HepG2 (cell line): ENCODE results near the gene TNIP1. TPM values are rescaled to one million over a fixed set of nuclear protein-coding genes. Genes with fewer than 3 reads are reported as not detected.

Experiments used
- DNMT1 ChIP-seq: sonication (generic); formaldehyde crosslinking; IDR thresholded peaks from 2 replicates; pipeline ENCODE4 v1.5.1; 2020; ENCODE audit warnings: mild to moderate bottlenecking, missing genetic modification reagents
- FOXK2 ChIP-seq: fragments of 450-650 bp; IDR thresholded peaks from 2 replicates; pipeline ENCODE4 v1.6.1; 2016
- MEF2D ChIP-seq: sonication (generic); formaldehyde crosslinking; IDR thresholded peaks from 2 replicates; pipeline ENCODE4 v1.5.1; 2020; ENCODE audit warnings: mild to moderate bottlenecking, missing genetic modification reagents
- NFIB ChIP-seq: sonication (generic); formaldehyde crosslinking; IDR thresholded peaks from 2 replicates; pipeline ENCODE4 v1.9.0; 2021; ENCODE audit warnings: missing genetic modification reagents, mild to moderate bottlenecking, borderline replicate concordance
- SNAPC2 ChIP-seq: sonication (generic); formaldehyde crosslinking; IDR thresholded peaks from 2 replicates; pipeline ENCODE4 v1.8.1; 2022; ENCODE audit warnings: mild to moderate bottlenecking, missing genetic modification reagents
- TMF1 ChIP-seq: sonication (generic); formaldehyde crosslinking; IDR thresholded peaks from 2 replicates; pipeline ENCODE4 v1.8.1; 2022; ENCODE audit warnings: low read depth, missing genetic modification reagents
- ZBTB7A ChIP-seq: sonication (generic); formaldehyde crosslinking; IDR thresholded peaks from 2 replicates; pipeline ENCODE4 v1.8.0; 2022; ENCODE audit warnings: mild to moderate bottlenecking, missing genetic modification reagents
- ZNF333 ChIP-seq: sonication (generic); formaldehyde crosslinking; IDR thresholded peaks from 2 replicates; pipeline ENCODE4 v1.4.0; 2020; ENCODE audit warnings: mild to moderate bottlenecking, missing genetic modification reagents, borderline replicate concordance
- ZNF703 ChIP-seq: sonication (generic); formaldehyde crosslinking; IDR thresholded peaks from 2 replicates; pipeline ENCODE4 v1.5.1; 2020; ENCODE audit warnings: missing genetic modification reagents, mild to moderate bottlenecking, moderate library complexity, borderline replicate concordance
- ZNF749 ChIP-seq: sonication (generic); formaldehyde crosslinking; IDR thresholded peaks from 2 replicates; pipeline ENCODE4 v1.8.0; 2022; ENCODE audit warnings: mild to moderate bottlenecking, missing genetic modification reagents, moderate library complexity, borderline replicate concordance
- ZNF772 ChIP-seq: sonication (generic); formaldehyde crosslinking; IDR thresholded peaks from 2 replicates; pipeline ENCODE4 v1.5.0; 2020; ENCODE audit warnings: mild to moderate bottlenecking, missing genetic modification reagents
- ZNF841 ChIP-seq: sonication (generic); formaldehyde crosslinking; IDR thresholded peaks from 2 replicates; pipeline ENCODE4 v1.8.1; 2023; ENCODE audit warnings: missing genetic modification reagents, borderline replicate concordance
- ZSCAN21 ChIP-seq: sonication (generic); formaldehyde crosslinking; IDR thresholded peaks from 2 replicates; pipeline ENCODE4 v1.8.0; 2022; ENCODE audit warnings: mild to moderate bottlenecking, missing genetic modification reagents, moderate library complexity, borderline replicate concordance
- polyA plus RNA-seq, 8 experiments: library from polyadenylated mRNA; depleted of rRNA in 3 of 8; stranded (reverse) in 7 of 8; unstranded in 1 of 8; fragments of >200 nt; fragmentation: Illumina TruSeq in 4 of 8; extraction: Trizol in 4 of 8; gene quantifications; 2 replicates each; pipeline versions ENCODE4 v1.2.1 to v1.2.3, GENCODE V29; 2011 to 2016; ENCODE audit warnings: low read depth in 4 of 8, missing spikeins in 1 of 8, mixed read lengths in 1 of 8; ENCODE audit not compliant: insufficient read depth in 1 of 8
- total RNA-seq, 5 experiments: library from RNA; depleted of rRNA; stranded (reverse); fragments of >200 nt; fragmentation: Illumina TruSeq; extraction: Trizol; gene quantifications; 2 replicates each; pipeline ENCODE4 v1.2.3, GENCODE V29; 2016; ENCODE audit warnings: low read depth in 1 of 5
- TF ChIP-seq, protein P1 (sequence below): sonication (generic); formaldehyde crosslinking; IDR thresholded peaks from 2 replicates; pipeline ENCODE4 v1.5.1; 2020; ENCODE audit warnings: missing genetic modification reagents, mild to moderate bottlenecking, borderline replicate concordance
- TF ChIP-seq, protein P2 (sequence below): sonication (generic); formaldehyde crosslinking; IDR thresholded peaks from 2 replicates; pipeline ENCODE4 v1.4.0; 2020; ENCODE audit warnings: mild to moderate bottlenecking, missing genetic modification reagents
- TF ChIP-seq, protein P3 (sequence below): IDR thresholded peaks from 2 replicates; pipeline ENCODE4 v1.6.1; 2018; ENCODE audit warnings: missing genetic modification reagents, mild to moderate bottlenecking, missing compliant biosample characterization
- TF ChIP-seq, protein P4 (sequence below): IDR thresholded peaks from 2 replicates; pipeline ENCODE4 v1.6.1; 2016; ENCODE audit warnings: low read depth, missing genetic modification reagents, missing compliant biosample characterization
- TF ChIP-seq, protein P5 (sequence below): sonication (generic); formaldehyde crosslinking; IDR thresholded peaks from 2 replicates; pipeline ENCODE4 v1.8.1; 2022; ENCODE audit warnings: mild to moderate bottlenecking, missing genetic modification reagents

Gene TNIP1
- total and polyA plus RNA-seq, 2 of the 13 experiments (the other 11 are each of a cell fraction or from before 2014, with no cell fraction given): 26.2 to 45.9 TPM

DNA sequence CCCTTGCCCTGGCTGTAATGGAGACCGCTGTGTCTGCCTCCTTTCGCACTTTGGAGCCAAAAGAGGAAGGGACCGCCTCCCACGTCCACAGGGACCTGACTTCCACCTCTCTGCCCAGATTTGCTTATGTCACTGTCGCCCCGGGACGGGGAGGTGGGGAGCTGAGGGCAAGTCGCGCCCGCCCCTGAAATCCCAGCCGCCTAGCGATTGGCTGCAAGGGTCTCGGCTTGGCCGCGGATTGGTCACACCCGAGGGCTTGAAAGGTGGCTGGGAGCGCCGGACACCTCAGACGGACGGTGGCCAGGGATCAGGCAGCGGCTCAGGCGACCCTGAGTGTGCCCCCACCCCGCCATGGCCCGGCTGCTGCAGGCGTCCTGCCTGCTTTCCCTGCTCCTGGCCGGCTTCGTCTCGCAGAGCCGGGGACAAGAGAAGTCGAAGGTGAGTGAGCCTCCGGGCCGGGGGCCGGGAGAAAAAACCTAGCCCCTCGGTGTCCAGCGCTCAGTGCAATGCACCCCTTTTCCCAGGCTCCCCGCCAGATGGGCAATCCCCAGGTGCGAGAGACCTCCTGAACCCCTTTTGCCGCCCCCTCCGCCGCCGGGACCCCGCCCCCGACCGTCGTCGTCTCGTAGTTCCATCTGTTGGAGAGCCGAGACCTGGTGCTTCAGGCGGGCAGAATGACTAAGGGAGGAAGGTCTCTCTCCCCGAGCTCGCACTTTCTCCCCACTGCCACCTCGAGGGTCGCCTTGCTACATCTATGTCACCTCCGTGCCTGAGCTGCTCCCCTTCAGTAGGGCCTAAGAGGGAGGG, 60.3 kb downstream of the TNIP1 start, which contains the start of gene GPX3 (continued):
- TF ChIP-seq ZNF749 (CRISPR knock-in tag) (no peak), ZNF703 (no peak), ZSCAN21 (CRISPR knock-in tag) (no peak; the same call in 1 of the 2 replicates), ZBTB7A (CRISPR knock-in tag) (no peak), ZNF772 (CRISPR knock-in tag) (0 out of 2 replicates have a peak, but pooled peaks have one; percentile 48), DNMT1 (CRISPR knock-in tag) (no peak), ZNF841 (CRISPR knock-in tag) (no peak), FOXK2 (no peak), TMF1 (CRISPR knock-in tag) (no peak), ZNF333 (CRISPR knock-in tag) (no peak), SNAPC2 (CRISPR knock-in tag) (peak; percentile 41; the same call in 1 of the 2 replicates), NFIB (CRISPR knock-in tag) (no peak), MEF2D (CRISPR knock-in tag) (no peak)
- TF ChIP-seq, protein P1, sequence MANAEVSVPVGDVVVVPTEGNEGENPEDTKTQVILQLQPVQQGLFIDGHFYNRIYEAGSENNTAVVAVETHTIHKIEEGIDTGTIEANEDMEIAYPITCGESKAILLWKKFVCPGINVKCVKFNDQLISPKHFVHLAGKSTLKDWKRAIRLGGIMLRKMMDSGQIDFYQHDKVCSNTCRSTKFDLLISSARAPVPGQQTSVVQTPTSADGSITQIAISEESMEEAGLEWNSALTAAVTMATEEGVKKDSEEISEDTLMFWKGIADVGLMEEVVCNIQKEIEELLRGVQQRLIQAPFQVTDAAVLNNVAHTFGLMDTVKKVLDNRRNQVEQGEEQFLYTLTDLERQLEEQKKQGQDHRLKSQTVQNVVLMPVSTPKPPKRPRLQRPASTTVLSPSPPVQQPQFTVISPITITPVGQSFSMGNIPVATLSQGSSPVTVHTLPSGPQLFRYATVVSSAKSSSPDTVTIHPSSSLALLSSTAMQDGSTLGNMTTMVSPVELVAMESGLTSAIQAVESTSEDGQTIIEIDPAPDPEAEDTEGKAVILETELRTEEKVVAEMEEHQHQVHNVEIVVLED (CRISPR knock-in tag): peak; percentile 22; the same call in 1 of the 2 replicates
- TF ChIP-seq, protein P2, sequence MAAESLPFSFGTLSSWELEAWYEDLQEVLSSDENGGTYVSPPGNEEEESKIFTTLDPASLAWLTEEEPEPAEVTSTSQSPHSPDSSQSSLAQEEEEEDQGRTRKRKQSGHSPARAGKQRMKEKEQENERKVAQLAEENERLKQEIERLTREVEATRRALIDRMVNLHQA (CRISPR knock-in tag): no peak
- TF ChIP-seq, protein P3, sequence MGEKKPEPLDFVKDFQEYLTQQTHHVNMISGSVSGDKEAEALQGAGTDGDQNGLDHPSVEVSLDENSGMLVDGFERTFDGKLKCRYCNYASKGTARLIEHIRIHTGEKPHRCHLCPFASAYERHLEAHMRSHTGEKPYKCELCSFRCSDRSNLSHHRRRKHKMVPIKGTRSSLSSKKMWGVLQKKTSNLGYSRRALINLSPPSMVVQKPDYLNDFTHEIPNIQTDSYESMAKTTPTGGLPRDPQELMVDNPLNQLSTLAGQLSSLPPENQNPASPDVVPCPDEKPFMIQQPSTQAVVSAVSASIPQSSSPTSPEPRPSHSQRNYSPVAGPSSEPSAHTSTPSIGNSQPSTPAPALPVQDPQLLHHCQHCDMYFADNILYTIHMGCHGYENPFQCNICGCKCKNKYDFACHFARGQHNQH (CRISPR knock-in tag): peak; percentile 35; the same call in 1 of the 2 replicates
- TF ChIP-seq, protein P4, sequence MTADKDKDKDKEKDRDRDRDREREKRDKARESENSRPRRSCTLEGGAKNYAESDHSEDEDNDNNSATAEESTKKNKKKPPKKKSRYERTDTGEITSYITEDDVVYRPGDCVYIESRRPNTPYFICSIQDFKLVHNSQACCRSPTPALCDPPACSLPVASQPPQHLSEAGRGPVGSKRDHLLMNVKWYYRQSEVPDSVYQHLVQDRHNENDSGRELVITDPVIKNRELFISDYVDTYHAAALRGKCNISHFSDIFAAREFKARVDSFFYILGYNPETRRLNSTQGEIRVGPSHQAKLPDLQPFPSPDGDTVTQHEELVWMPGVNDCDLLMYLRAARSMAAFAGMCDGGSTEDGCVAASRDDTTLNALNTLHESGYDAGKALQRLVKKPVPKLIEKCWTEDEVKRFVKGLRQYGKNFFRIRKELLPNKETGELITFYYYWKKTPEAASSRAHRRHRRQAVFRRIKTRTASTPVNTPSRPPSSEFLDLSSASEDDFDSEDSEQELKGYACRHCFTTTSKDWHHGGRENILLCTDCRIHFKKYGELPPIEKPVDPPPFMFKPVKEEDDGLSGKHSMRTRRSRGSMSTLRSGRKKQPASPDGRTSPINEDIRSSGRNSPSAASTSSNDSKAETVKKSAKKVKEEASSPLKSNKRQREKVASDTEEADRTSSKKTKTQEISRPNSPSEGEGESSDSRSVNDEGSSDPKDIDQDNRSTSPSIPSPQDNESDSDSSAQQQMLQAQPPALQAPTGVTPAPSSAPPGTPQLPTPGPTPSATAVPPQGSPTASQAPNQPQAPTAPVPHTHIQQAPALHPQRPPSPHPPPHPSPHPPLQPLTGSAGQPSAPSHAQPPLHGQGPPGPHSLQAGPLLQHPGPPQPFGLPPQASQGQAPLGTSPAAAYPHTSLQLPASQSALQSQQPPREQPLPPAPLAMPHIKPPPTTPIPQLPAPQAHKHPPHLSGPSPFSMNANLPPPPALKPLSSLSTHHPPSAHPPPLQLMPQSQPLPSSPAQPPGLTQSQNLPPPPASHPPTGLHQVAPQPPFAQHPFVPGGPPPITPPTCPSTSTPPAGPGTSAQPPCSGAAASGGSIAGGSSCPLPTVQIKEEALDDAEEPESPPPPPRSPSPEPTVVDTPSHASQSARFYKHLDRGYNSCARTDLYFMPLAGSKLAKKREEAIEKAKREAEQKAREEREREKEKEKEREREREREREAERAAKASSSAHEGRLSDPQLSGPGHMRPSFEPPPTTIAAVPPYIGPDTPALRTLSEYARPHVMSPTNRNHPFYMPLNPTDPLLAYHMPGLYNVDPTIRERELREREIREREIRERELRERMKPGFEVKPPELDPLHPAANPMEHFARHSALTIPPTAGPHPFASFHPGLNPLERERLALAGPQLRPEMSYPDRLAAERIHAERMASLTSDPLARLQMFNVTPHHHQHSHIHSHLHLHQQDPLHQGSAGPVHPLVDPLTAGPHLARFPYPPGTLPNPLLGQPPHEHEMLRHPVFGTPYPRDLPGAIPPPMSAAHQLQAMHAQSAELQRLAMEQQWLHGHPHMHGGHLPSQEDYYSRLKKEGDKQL: no peak
- TF ChIP-seq, protein P5, sequence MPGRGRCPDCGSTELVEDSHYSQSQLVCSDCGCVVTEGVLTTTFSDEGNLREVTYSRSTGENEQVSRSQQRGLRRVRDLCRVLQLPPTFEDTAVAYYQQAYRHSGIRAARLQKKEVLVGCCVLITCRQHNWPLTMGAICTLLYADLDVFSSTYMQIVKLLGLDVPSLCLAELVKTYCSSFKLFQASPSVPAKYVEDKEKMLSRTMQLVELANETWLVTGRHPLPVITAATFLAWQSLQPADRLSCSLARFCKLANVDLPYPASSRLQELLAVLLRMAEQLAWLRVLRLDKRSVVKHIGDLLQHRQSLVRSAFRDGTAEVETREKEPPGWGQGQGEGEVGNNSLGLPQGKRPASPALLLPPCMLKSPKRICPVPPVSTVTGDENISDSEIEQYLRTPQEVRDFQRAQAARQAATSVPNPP: no peak; the same call in 1 of the 2 replicates
